HepG2 (cell line): ENCODE data around the gene HNRNPM. TPM values are rescaled to one million over a fixed set of nuclear protein-coding genes. Genes with fewer than 3 reads are reported as not detected.
A peak's percentile ranks its signal among the peaks of the same experiment; 100 is the strongest.

Experiments
- ATAC-seq: fragments of 200-7000 bp; cut with Tn5 transposase; 3 replicates; pipeline ENCODE4 v1.9.1; 2020; ENCODE audit warnings: mild to moderate bottlenecking, moderate library complexity
- BruUV-seq: library from RNA; stranded (reverse); fragments of 400-500 nt; replicated peaks from 2 replicates; lab custom pipeline; 2021; lab: Mats Ljungman, UMichigan
- CTCF ChIA-PET: fragments of 300-600 bp; formaldehyde crosslinking; extraction: SDS; loops from one replicate; lab custom pipeline; 2021; ENCODE audit warnings: low total read pairs, inconsistent platforms, low intra/inter-chr PET ratio; lab: Yijun Ruan, JAX
- POLR2A ChIA-PET: fragments of 350-600 bp; sonication (Branson Sonifier 250); formaldehyde crosslinking; loops from one replicate; lab custom pipeline; 2020; ENCODE audit warnings: antibody characterized with exemption, inconsistent platforms; lab: Yijun Ruan, JAX
- DNase-seq: peaks from one replicate; pipeline ENCODE4 v3.0.0-alpha.2; 2015; ENCODE audit warnings: low spot score
- FAIRE-seq: peaks from 3 replicates; lab custom pipeline; 2011; peaks lifted over from hg19 to GRCh38; lab: Jason Lieb, UNC
- H2AFZ ChIP-seq: one replicate; pipeline ENCODE4 v1.6.1; 2011; ENCODE audit warnings: low read length, inconsistent platforms
- H3K27ac ChIP-seq: fragments of 300-600 bp; 3 replicates; pipeline ENCODE4 v1.8.0; 2011; ENCODE audit warnings: mixed run types, mild to moderate bottlenecking, mixed read lengths, low read length, inconsistent platforms; ENCODE audit not compliant: insufficient read depth; ENCODE audit errors: extremely low read length
- H3K27me3 ChIP-seq, 2 experiments: fragments of 200-600 bp in 1 of 2; 2 replicates in 1 of 2; 3 replicates in 1 of 2; pipeline versions ENCODE4 v1.6.0 to v1.8.0; 2011; ENCODE audit warnings: low read length in 2 of 2, mild to moderate bottlenecking in 2 of 2, moderate library complexity in 2 of 2, inconsistent platforms in 1 of 2; ENCODE audit not compliant: insufficient read depth in 2 of 2, control insufficient read depth in 1 of 2
- H3K36me3 ChIP-seq, 2 experiments: fragments of 200-600 bp in 1 of 2; replicated peaks in 1 of 2; 2 replicates in 1 of 2; 3 replicates in 1 of 2; pipeline versions ENCODE4 v1.5.1 to v1.8.0; 2011; ENCODE audit warnings: low read length in 2 of 2, inconsistent platforms in 1 of 2; ENCODE audit not compliant: insufficient read depth in 2 of 2, control insufficient read depth in 1 of 2
- H3K4me1 ChIP-seq: 2 replicates; pipeline ENCODE4 v1.5.1; 2012; ENCODE audit warnings: low read length, inconsistent platforms; ENCODE audit not compliant: insufficient read depth
- H3K4me2 ChIP-seq: 2 replicates; pipeline ENCODE4 v1.6.0; 2011; ENCODE audit warnings: low read depth, low read length, inconsistent platforms
- H3K4me3 ChIP-seq, 3 experiments: fragments of 200-600 bp in 1 of 3; sonication (generic), shearing (Covaris generic) in 1 of 3; replicated peaks in 1 of 3; 2 replicates each; pipeline ENCODE4 v1.5.1; 2011 to 2016; ENCODE audit warnings: low read length in 3 of 3, inconsistent platforms in 2 of 3, low read depth in 2 of 3, mild to moderate bottlenecking in 2 of 3, control low read depth in 1 of 3, mixed read lengths in 1 of 3; ENCODE audit not compliant: insufficient read depth in 1 of 3
- H3K79me2 ChIP-seq: one replicate; pipeline ENCODE4 v1.6.1; 2011; ENCODE audit warnings: low read length, inconsistent platforms; ENCODE audit not compliant: insufficient read depth
- H3K9ac ChIP-seq: 2 replicates; pipeline ENCODE4 v1.6.0; 2011; ENCODE audit warnings: mild to moderate bottlenecking, low read depth, low read length, inconsistent platforms; ENCODE audit not compliant: insufficient read depth
- H3K9me3 ChIP-seq: 2 replicates; pipeline ENCODE4 v1.5.1; 2012; ENCODE audit warnings: mild to moderate bottlenecking, low read length
- H4K20me1 ChIP-seq: 2 replicates; pipeline ENCODE4 v1.6.0; 2011; ENCODE audit warnings: inconsistent platforms, mild to moderate bottlenecking, low read length, moderate library complexity; ENCODE audit not compliant: insufficient read depth
- AHDC1 ChIP-seq: sonication (generic); formaldehyde crosslinking; IDR thresholded peaks from 2 replicates; pipeline ENCODE4 v1.5.1; 2020; ENCODE audit warnings: mild to moderate bottlenecking, missing genetic modification reagents, borderline replicate concordance
- AKAP8 ChIP-seq: sonication (generic); formaldehyde crosslinking; IDR thresholded peaks from 2 replicates; pipeline ENCODE4 v1.5.1; 2020; ENCODE audit warnings: mild to moderate bottlenecking, missing genetic modification reagents
- IRX3 ChIP-seq: sonication (generic); formaldehyde crosslinking; IDR thresholded peaks from 2 replicates; pipeline ENCODE4 v1.8.1; 2023; ENCODE audit warnings: mild to moderate bottlenecking, low read depth, missing genetic modification reagents, borderline replicate concordance
- KDM2A ChIP-seq: sonication (generic); formaldehyde crosslinking; IDR thresholded peaks from 2 replicates; pipeline ENCODE4 v1.4.0; 2020; ENCODE audit warnings: low read depth, missing genetic modification reagents, borderline replicate concordance
- KDM5A ChIP-seq: fragments of 200-600 bp; sonication (generic); IDR thresholded peaks from 2 replicates; pipeline ENCODE4 v1.7.0; 2018; ENCODE audit warnings: antibody characterized with exemption, mild to moderate bottlenecking, low read length, borderline replicate concordance
- KLF11 ChIP-seq: IDR thresholded peaks from 2 replicates; pipeline ENCODE4 v1.6.1; 2016; ENCODE audit warnings: missing compliant biosample characterization
- KLF16 ChIP-seq, 2 experiments: sonication (generic) in 1 of 2; formaldehyde crosslinking in 1 of 2; IDR thresholded peaks; 2 replicates each; pipeline versions ENCODE4 v1.6.1 to v1.8.0; 2016 to 2023; ENCODE audit warnings: missing genetic modification reagents in 2 of 2, missing compliant biosample characterization in 1 of 2
- LCORL ChIP-seq, 2 experiments: fragments of 450-650 bp in 1 of 2; sonication (generic) in 1 of 2; formaldehyde crosslinking in 1 of 2; IDR thresholded peaks; 2 replicates each; pipeline versions ENCODE4 v1.5.0 to v1.6.1; 2017 to 2020; ENCODE audit warnings: antibody characterized with exemption in 1 of 2, missing genetic modification reagents in 1 of 2
- MED1 ChIP-seq: sonication (generic); formaldehyde crosslinking; IDR thresholded peaks from 2 replicates; pipeline ENCODE4 v1.4.0; 2020; ENCODE audit warnings: missing genetic modification reagents
- MEIS2 ChIP-seq: sonication (generic); formaldehyde crosslinking; IDR thresholded peaks from 2 replicates; pipeline ENCODE4 v1.9.0; 2021; ENCODE audit warnings: mild to moderate bottlenecking, missing genetic modification reagents
- NAIF1 ChIP-seq: sonication (generic); formaldehyde crosslinking; IDR thresholded peaks from 2 replicates; pipeline ENCODE4 v1.5.0; 2020; ENCODE audit warnings: mild to moderate bottlenecking, missing genetic modification reagents, borderline replicate concordance
- SP1 ChIP-seq, 2 experiments: fragments of 450-650 bp in 1 of 2; sonication (generic) in 1 of 2; formaldehyde crosslinking in 1 of 2; IDR thresholded peaks; 2 replicates each; pipeline versions ENCODE4 v1.4.0 to v1.6.1; 2016 to 2020; ENCODE audit warnings: missing genetic modification reagents in 1 of 2
- THAP11 ChIP-seq: IDR thresholded peaks from 2 replicates; pipeline ENCODE4 v1.6.1; 2016; ENCODE audit warnings: missing biosample characterization, missing genetic modification reagents
- ZBTB42 ChIP-seq: sonication (generic); formaldehyde crosslinking; IDR thresholded peaks from 2 replicates; pipeline ENCODE4 v1.5.0; 2020; ENCODE audit warnings: mild to moderate bottlenecking, missing genetic modification reagents
- ZNF282 ChIP-seq: fragments of 450-650 bp; IDR thresholded peaks from 2 replicates; pipeline ENCODE4 v1.6.1; 2018; ENCODE audit not compliant: partially characterized antibody
- WGBS: methylation state at CpG from one replicate; pipeline ENCODE4 v1.1.6; 2017; ENCODE audit warnings: low lambda C conversion rate; 5-methylcytosine and 5-hydroxymethylcytosine counted together
- in situ Hi-C: cut with HindIII; loops from 2 replicates; pipeline ENCODE4 v1.10.0; 2017; ENCODE audit warnings: low pct_unique_long_range_greater_than_20kb; ENCODE audit not compliant: extremely low pct_ligation_motif_present
- intact Hi-C: fragments of 100-400 bp; cut with micrococcal nuclease; formaldehyde crosslinking; loops from one replicate; pipeline ENCODE4 v1.10.0; 2022; ENCODE audit not compliant: unreplicated experiment
- polyA plus RNA-seq, 8 experiments: library from polyadenylated mRNA; depleted of rRNA in 3 of 8; stranded (reverse) in 7 of 8; unstranded in 1 of 8; fragments of >200 nt; fragmentation: Illumina TruSeq in 4 of 8; extraction: Trizol in 4 of 8; gene quantifications; 2 replicates each; pipeline versions ENCODE4 v1.2.1 to v1.2.3, GENCODE V29; 2011 to 2016; ENCODE audit warnings: low read depth in 4 of 8, missing spikeins in 1 of 8, mixed read lengths in 1 of 8; ENCODE audit not compliant: insufficient read depth in 1 of 8
- total RNA-seq, 5 experiments: library from RNA; depleted of rRNA; stranded (reverse); fragments of >200 nt; fragmentation: Illumina TruSeq; extraction: Trizol; gene quantifications; 2 replicates each; pipeline ENCODE4 v1.2.3, GENCODE V29; 2016; ENCODE audit warnings: low read depth in 1 of 5
- TF ChIP-seq, protein P1 (sequence below): fragments of 450-650 bp; IDR thresholded peaks from 2 replicates; pipeline ENCODE4 v1.6.1; 2017

Gene HNRNPM
- total and polyA plus RNA-seq, 2 of the 13 experiments (the other 11 are each of a cell fraction or from before 2014, with no cell fraction given), result 56.7 to 102 TPM

GRCh38 chr19:8513687-8514504, 69.1 kb downstream of the HNRNPM start, which contains the start of gene ZNF414:
Gene ZNF414, minus strand, starts transcription at chr19:8514167. Its CDS starts 121 bp downstream, at chr19:8514046.
- H3K4me2 ChIP-seq, result peak within 1 kb of the TSS; percentile 99
- H3K79me2 ChIP-seq, result no peaks in the 10 kb centered on the region
- FAIRE-seq, result peak; percentile 56
- H2AFZ ChIP-seq, result no peak within 1 kb of the TSS
- peak within 1 kb of the TSS; percentile 94 for H3K27ac ChIP-seq
- H3K9ac ChIP-seq, result peak within 1 kb of the TSS; percentile 96
- no peaks in the 10 kb centered on the region for H3K9me3 ChIP-seq
- H3K4me1 ChIP-seq, result peaks cover 42% of the 10 kb centered on the region
- no peaks in the 10 kb centered on the region for H3K36me3 ChIP-seq
- peak; percentile 83 for DNase-seq
- H4K20me1 ChIP-seq, result no peaks in the 10 kb centered on the region
- intact Hi-C loops, result no loop called here
- H3K27me3 ChIP-seq, result 0 out of 5 replicates have a peak, but pooled peaks cover 0 to 2% of the 10 kb centered on the region in 2 experiments
- WGBS, result 3% methylated on average over 16 of the region's 70 CpGs
- ChIA-PET CTCF (no interaction called here), POLR2A (interaction anchor here (0.6 to 4.0 kb wide), 33 partner anchors 9 to 565 kb away, joined by 3 to 125 read pairs (median 4); partner anchors contain the start of genes HNRNPM, MARCHF2, NDUFA7 and NFILZ)
- peak; percentile 87 for ATAC-seq
- H3K4me3 ChIP-seq, result peak within 1 kb of the TSS; percentile 89 to 95 (median 90)
- BruUV-seq, result TSS peak; percentile 82
- in situ Hi-C loops, result no loop called here
- TF ChIP-seq KLF11 (CRISPR knock-in tag) (no peak), THAP11 (CRISPR knock-in tag) (peak; percentile 84), LCORL (IDR thresholded peaks at IDR 0.05) (no peak), LCORL (CRISPR knock-in tag; IDR thresholded peaks at IDR 0.05) (no peak), AKAP8 (peak; percentile 76; the same call in 1 of the 2 replicates), IRX3 (CRISPR knock-in tag) (no peak; the same call in 1 of the 2 replicates), KDM5A (peak; percentile 81), KDM2A (CRISPR knock-in tag) (no peak; the same call in 1 of the 2 replicates), ZBTB42 (no peak), SP1 (IDR thresholded peaks at IDR 0.05) (0 out of 2 replicates have a peak, but pooled peaks have one; percentile 39), SP1 (CRISPR knock-in tag; IDR thresholded peaks at IDR 0.05) (peak; percentile 70; the same call in 1 of the 2 replicates), ZNF282 (no peak), NAIF1 (CRISPR knock-in tag) (0 out of 2 replicates have a peak, but pooled peaks have one; percentile 62), MED1 (peak; percentile 28), AHDC1 (CRISPR knock-in tag) (no peak), MEIS2 (CRISPR knock-in tag) (peak; percentile 63; the same call in 1 of the 2 replicates), KLF16 (CRISPR knock-in tag; IDR thresholded peaks at IDR 0.05) (no peak)
- TF ChIP-seq, protein P1, sequence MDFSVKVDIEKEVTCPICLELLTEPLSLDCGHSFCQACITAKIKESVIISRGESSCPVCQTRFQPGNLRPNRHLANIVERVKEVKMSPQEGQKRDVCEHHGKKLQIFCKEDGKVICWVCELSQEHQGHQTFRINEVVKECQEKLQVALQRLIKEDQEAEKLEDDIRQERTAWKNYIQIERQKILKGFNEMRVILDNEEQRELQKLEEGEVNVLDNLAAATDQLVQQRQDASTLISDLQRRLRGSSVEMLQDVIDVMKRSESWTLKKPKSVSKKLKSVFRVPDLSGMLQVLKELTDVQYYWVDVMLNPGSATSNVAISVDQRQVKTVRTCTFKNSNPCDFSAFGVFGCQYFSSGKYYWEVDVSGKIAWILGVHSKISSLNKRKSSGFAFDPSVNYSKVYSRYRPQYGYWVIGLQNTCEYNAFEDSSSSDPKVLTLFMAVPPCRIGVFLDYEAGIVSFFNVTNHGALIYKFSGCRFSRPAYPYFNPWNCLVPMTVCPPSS, result no peak
